Stimulated activated CD8-positive, alpha-beta memory T cell treated with anti-CD3 and anti-CD28 coated beads, Interleukin-7, amount 100 ng/mL, for 24 hours (primary cell): ENCODE data around the gene SVBP.

Experiments used
- DNase-seq: peaks from one replicate; pipeline ENCODE4 v3.0.0-alpha.2; 2020; ENCODE audit warnings: low read depth

SVBP gene

DNA sequence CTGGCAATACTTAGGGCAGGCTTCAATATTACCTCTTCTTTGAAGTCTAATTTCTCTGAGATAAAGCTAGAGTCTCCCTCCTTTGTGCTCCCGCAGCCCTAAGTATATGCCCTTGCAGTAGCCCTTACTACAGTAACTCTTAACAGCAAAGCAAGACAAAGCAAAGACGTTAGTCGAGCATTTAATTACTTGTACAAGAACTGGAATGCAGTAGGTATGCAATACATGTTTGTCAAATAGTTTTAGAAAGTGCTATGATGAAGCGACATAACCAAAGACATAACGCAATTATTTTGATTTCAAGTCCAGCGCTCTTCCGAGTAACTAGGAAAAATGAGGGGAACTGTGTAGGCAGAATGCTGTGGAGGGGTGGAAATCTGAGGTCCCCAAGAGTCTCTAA, 51.9 kb downstream of the SVBP start:
- no peak for DNase-seq

DNA sequence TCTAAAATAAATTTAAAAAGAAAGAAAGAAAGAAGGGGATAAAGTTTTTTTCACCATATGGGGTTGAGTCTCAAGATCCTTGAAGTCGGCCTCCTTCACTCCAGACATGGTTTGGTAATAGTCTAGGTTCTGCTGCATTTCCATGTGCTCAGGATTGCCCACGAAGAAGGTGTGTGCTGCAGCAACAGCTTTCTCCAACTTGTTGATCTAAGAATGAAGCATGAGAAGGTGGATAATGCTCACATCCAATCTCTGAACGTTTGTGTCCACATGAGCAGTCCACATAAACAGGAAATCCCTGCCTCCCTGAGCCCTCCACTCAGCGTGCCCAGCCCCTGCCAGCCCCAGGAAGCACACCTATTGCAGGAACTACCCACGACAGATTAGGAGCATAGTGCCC, 54.9 kb downstream of the SVBP start:
- DNase-seq: no peak

DNA sequence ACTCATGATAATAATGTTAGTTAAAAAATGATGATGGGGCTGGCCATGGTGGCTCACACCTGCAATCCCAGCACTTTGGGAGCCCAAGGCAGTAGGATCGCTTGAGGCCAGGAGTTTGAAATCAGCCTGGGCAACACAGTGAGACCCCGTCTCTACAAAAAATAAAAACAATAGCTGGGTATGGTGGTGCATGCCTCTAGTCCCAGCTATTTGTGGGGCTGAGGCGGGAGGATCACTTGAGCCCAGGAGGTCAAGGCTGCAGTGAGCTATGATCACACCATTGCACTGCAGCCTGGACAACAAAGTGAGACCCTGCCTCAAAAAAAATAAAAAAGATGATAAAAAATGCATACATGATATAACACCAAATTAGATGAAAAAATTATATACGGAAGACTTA, 55.6 kb downstream of the SVBP start:
- no peak for DNase-seq

DNA sequence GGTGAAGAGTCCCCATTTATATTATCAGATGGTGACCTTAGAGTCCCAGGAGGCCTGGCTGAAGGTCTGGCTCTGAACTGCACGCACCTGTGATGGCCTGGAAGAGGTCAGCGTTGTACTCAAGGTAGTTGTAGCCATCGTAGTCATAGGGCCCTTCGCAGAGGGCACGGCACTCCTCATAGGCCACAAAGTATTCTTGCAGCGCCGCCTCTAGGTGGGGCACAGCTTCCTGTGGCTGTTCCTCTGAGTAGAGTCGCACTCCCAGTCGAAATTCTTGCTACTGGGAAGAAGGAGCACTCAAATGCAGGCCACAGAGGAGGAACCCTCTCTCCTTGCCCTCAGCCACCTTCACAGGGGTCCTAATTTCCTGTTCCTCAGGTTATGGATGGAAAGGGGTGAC, 58.1 kb downstream of the SVBP start:
- no peak for DNase-seq

DNA sequence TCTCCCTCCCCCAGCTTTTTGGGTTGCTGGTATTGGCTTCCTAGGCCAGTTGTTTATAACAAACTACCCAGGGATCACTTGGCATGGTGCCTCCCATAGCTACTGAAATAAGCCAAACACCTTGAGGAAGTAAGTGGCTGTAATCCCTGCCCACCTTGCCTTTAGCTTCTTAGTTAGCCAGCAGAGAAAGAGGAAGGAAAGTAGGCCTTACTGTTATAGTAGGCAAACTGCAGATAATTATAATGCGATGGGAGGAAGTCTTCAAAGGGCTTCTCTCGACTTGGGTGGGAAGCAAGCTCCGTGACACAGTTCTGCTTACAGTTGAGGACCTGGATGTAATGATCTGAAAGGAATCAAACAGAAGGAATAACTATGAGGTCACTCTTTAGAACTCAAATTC, 58.6 kb downstream of the SVBP start:
- no peak for DNase-seq

DNA sequence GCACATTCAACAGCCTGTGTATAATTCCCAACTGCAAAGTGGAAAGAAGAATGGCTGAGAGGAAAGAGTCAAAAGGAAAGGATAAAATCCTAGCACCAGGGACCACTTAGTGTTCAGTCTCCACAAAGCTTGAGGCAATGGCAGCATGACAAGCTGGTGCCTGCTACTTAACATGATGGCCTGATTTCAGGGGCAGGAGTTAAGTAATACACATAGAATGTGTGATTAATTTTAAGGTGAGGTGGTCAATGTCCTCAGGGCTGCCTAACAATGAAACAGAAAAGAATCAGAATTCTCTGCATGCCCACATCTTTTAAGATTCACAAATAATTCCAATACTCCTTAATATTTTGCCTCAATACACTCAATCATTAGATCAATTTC, 59.3 kb downstream of the SVBP start:
- no peak for DNase-seq
